K562 (cell line): ENCODE results near the gene PIBF1. TPM values are rescaled to one million over a fixed set of nuclear protein-coding genes. Genes with fewer than 3 reads are reported as not detected.

Experiments used
- ATAC-seq: fragments of 200-7000 bp; cut with Tn5 transposase; 3 replicates; pipeline ENCODE4 v1.9.1; 2020; ENCODE audit warnings: moderate library complexity
- BruUV-seq: library from RNA; stranded (reverse); fragments of 400-500 nt; replicated peaks from 2 replicates; lab custom pipeline; 2021; lab: Mats Ljungman, UMichigan
- CTCF ChIA-PET: fragments of 300-600 bp; formaldehyde crosslinking; extraction: SDS; loops from one replicate; lab custom pipeline; 2021; ENCODE audit warnings: low intra/inter-chr PET ratio; lab: Yijun Ruan, JAX
- POLR2A ChIA-PET: fragments of 300-600, 350-650 bp; sonication (Branson Sonifier 250); formaldehyde crosslinking; extraction: SDS; loops from one replicate; lab custom pipeline; 2021; ENCODE audit warnings: antibody characterized with exemption, inconsistent platforms; lab: Yijun Ruan, JAX
- DNase-seq, 4 experiments: peaks; one replicate each; pipeline versions ENCODE4 v3.0.0 to v3.0.0-alpha.2; 2011 to 2018; ENCODE audit warnings: low spot score in 3 of 4, mixed read lengths in 3 of 4; ENCODE audit errors: extremely low read depth in 1 of 4
- FAIRE-seq: peaks from 2 replicates; lab custom pipeline; 2011; peaks lifted over from hg19 to GRCh38; lab: Jason Lieb, UNC
- H2AFZ ChIP-seq: 2 replicates; pipeline ENCODE4 v1.6.0; 2011; ENCODE audit warnings: low read depth, low read length, control low read depth, inconsistent platforms
- H3K27ac ChIP-seq: fragments of 200-600 bp; 3 replicates; pipeline ENCODE4 v1.8.0; 2011; ENCODE audit warnings: low read depth, mild to moderate bottlenecking, control low read depth, inconsistent platforms, low read length, moderate library complexity, mixed read lengths; ENCODE audit errors: extremely low read depth
- H3K27me3 ChIP-seq, 2 experiments: fragments of 300-600 bp in 1 of 2; 2 replicates in 1 of 2; 3 replicates in 1 of 2; pipeline versions ENCODE4 v1.6.0 to v1.8.0; 2011; ENCODE audit warnings: inconsistent platforms in 2 of 2, low read length in 2 of 2, mild to moderate bottlenecking in 1 of 2, mixed read lengths in 1 of 2, moderate library complexity in 1 of 2; ENCODE audit not compliant: control insufficient read depth in 2 of 2, insufficient read depth in 2 of 2
- H3K36me3 ChIP-seq: fragments of 300-600 bp; 3 replicates; pipeline ENCODE4 v1.8.0; 2011; ENCODE audit warnings: mild to moderate bottlenecking, low read length, inconsistent platforms; ENCODE audit not compliant: control insufficient read depth, insufficient read depth
- H3K4me1 ChIP-seq, 2 experiments: fragments of 200-600 bp in 1 of 2; replicated peaks in 1 of 2; 2 replicates in 1 of 2; 3 replicates in 1 of 2; pipeline versions ENCODE4 v1.5.1 to v1.8.0; 2011; ENCODE audit warnings: inconsistent platforms in 2 of 2, low read length in 2 of 2, mild to moderate bottlenecking in 1 of 2, mixed read lengths in 1 of 2, moderate library complexity in 1 of 2; ENCODE audit not compliant: control insufficient read depth in 2 of 2, insufficient read depth in 2 of 2
- H3K4me2 ChIP-seq: 2 replicates; pipeline ENCODE4 v1.6.1; 2011; ENCODE audit warnings: low read length, control low read depth, inconsistent platforms, mixed read lengths; ENCODE audit not compliant: insufficient read depth
- H3K4me3 ChIP-seq: fragments of 200-600 bp; sonication (generic), shearing (Covaris generic); 2 replicates; pipeline ENCODE4 v1.5.1; 2016; ENCODE audit warnings: control low read depth, inconsistent platforms
- H3K79me2 ChIP-seq: fragments of 200-600 bp; 3 replicates; pipeline ENCODE4 v1.8.0; 2011; ENCODE audit warnings: low read length, inconsistent platforms; ENCODE audit not compliant: control insufficient read depth, insufficient read depth
- H3K9ac ChIP-seq, 2 experiments: 2 replicates each; pipeline versions ENCODE4 v1.6.0 to v1.6.1; 2011; ENCODE audit warnings: low read depth in 2 of 2, low read length in 2 of 2, control low read depth in 1 of 2, inconsistent platforms in 1 of 2, mild to moderate bottlenecking in 1 of 2, mixed read lengths in 1 of 2; ENCODE audit not compliant: insufficient read depth in 1 of 2
- H3K9me1 ChIP-seq: one replicate; pipeline ENCODE4 v1.6.0; 2011; ENCODE audit warnings: inconsistent platforms, mild to moderate bottlenecking, low read length, moderate library complexity; ENCODE audit not compliant: control insufficient read depth, insufficient read depth
- H3K9me3 ChIP-seq: replicated peaks from 2 replicates; pipeline ENCODE4 v1.5.1; 2011; ENCODE audit warnings: low read depth, low read length, inconsistent platforms; ENCODE audit not compliant: control insufficient read depth, insufficient read depth
- H4K20me1 ChIP-seq: replicated peaks from 2 replicates; pipeline ENCODE4 v1.6.1; 2011; ENCODE audit warnings: low read length, inconsistent platforms, mixed read lengths; ENCODE audit not compliant: control insufficient read depth, insufficient read depth
- ZBTB11 ChIP-seq, 3 experiments: fragments of 200-800 bp in 1 of 3; fragments of 250-450 bp in 1 of 3; fragments of 450-650 bp in 1 of 3; sonication (Bioruptor Pico) in 1 of 3; sonication (Bioruptor generic) in 1 of 3; formaldehyde crosslinking in 1 of 3; IDR thresholded peaks; 2 replicates each; pipeline versions ENCODE4 v1.6.1 to v1.8.0; 2016 to 2022; ENCODE audit warnings: mild to moderate bottlenecking in 2 of 3, missing genetic modification characterization in 2 of 3, missing compliant biosample characterization in 1 of 3, moderate library complexity in 1 of 3
- in situ Hi-C: fragments of 300-500 bp; cut with MboI; formaldehyde crosslinking; loops from 4 replicates; pipeline ENCODE4 v1.15.0; 2018; ENCODE audit warnings: inconsistent platforms, mixed read lengths
- intact Hi-C: fragments of 100-400 bp; cut with micrococcal nuclease; formaldehyde crosslinking; loops from 2 replicates; pipeline ENCODE4 v1.14.2; 2022
- polyA plus RNA-seq, 8 experiments: library from polyadenylated mRNA; depleted of rRNA in 4 of 8; stranded (reverse) in 5 of 8; unstranded in 3 of 8; fragments of >200 nt; fragmentation: Nextera tagmentation in 2 of 8; fragmentation: Illumina TruSeq in 1 of 8; extraction: Ambion mirVana in 2 of 8; extraction: Trizol in 1 of 8; gene quantifications; 2 replicates each; pipeline versions ENCODE4 v1.2.1 to v1.2.3, GENCODE V29; 2011 to 2014; ENCODE audit warnings: inconsistent platforms in 1 of 8, missing spikeins in 1 of 8
- total RNA-seq, 7 experiments: library from RNA; depleted of rRNA in 6 of 7; stranded (reverse); fragments of >200 nt in 6 of 7; fragmentation: Illumina TruSeq in 2 of 7; extraction: Trizol in 2 of 7; gene quantifications; 2 replicates each; pipeline versions ENCODE4 v1.2.1 to v1.2.3, GENCODE V29; 2011 to 2021; ENCODE audit warnings: low replicate concordance in 1 of 7
- TF ChIP-seq, protein P1 (sequence below): IDR thresholded peaks from 2 replicates; pipeline ENCODE4 v1.6.1; 2014; ENCODE audit warnings: antibody characterized with exemption

PIBF1 gene
- total and polyA plus RNA-seq, 9 of the 15 experiments (the other 6 are each of a cell fraction or from before 2014, with no cell fraction given): 9.1 to 28.8 (median 14.7) TPM

DNA sequence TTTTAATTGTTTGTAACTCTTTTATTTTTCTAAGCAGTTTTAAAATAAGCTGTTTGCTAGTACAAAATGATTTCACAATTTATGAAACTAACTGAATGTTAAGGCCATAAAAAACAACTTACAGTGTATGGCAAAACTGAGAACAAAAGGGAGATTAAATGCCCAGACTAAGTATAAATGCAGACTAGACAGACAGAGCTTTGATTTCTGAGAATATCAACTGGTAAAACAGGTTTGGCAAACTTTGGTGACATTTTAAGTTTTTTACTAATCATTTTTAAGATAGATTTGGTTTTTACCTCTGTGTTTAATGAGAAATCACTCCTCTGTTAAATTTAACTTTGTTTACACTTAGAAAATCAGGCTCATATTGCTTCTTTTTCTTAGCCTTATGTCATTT lies 149.4 kb downstream of the PIBF1 start:
- H3K4me3 ChIP-seq: no peak overlapping the region
- H4K20me1 ChIP-seq: no peaks in the 10 kb centered on the region
- peaks cover 14% of the 10 kb centered on the region for H3K36me3 ChIP-seq
- FAIRE-seq (no peak), DNase-seq (no peak)
- no peaks in the 10 kb centered on the region for H3K79me2 ChIP-seq
- no TSS peak for BruUV-seq
- H3K27me3 ChIP-seq: no peaks in the 10 kb centered on the region
- intact Hi-C loops: no loop called here
- CTCF ChIA-PET: no interaction called here
- H3K4me1 ChIP-seq: no peaks in the 10 kb centered on the region
- no peak overlapping the region for H3K4me2 ChIP-seq
- H3K9me1 ChIP-seq: no peaks in the 10 kb centered on the region
- H3K9me3 ChIP-seq: no peaks in the 10 kb centered on the region
- no peak for TF ChIP-seq ZBTB11 (CRISPR knock-in tag; IDR thresholded peaks at IDR 0.05)
- TF ChIP-seq, protein P1, sequence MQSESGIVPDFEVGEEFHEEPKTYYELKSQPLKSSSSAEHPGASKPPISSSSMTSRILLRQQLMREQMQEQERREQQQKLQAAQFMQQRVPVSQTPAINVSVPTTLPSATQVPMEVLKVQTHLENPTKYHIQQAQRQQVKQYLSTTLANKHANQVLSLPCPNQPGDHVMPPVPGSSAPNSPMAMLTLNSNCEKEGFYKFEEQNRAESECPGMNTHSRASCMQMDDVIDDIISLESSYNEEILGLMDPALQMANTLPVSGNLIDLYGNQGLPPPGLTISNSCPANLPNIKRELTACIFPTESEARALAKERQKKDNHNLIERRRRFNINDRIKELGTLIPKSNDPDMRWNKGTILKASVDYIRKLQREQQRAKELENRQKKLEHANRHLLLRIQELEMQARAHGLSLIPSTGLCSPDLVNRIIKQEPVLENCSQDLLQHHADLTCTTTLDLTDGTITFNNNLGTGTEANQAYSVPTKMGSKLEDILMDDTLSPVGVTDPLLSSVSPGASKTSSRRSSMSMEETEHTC: no peak
- TF ChIP-seq, all 486 proteins: peak for 0
- in situ Hi-C loops: no loop called here
- POLR2A ChIA-PET: no interaction called here
- H3K27ac ChIP-seq: no peak overlapping the region
- H3K9ac ChIP-seq: no peak overlapping the region
- no peak overlapping the region for H2AFZ ChIP-seq
- ATAC-seq: no peak
